VCaP (cell line): ENCODE results near the gene SLN.

Source experiments
- H3K27ac ChIP-seq: fragments of 450-650 bp; 2 replicates; pipeline ENCODE4 v1.5.1; 2017
- CTCF ChIP-seq: fragments of 450-650 bp; conservative IDR thresholded peaks from 2 replicates; pipeline ENCODE4 v1.5.1; 2017; ENCODE audit warnings: mild to moderate bottlenecking, moderate library complexity

The SLN gene

GRCh38 chr11:107706531-107706930 lies 5.3 kb downstream of the SLN start:
- no peak for TF ChIP-seq CTCF
- no peak overlapping the region for H3K27ac ChIP-seq

GRCh38 chr11:107705027-107705426 lies 6.8 kb downstream of the SLN start:
- no peak overlapping the region for H3K27ac ChIP-seq
- no peak for TF ChIP-seq CTCF

- H3K27ac ChIP-seq, result no peak overlapping the region
- TF ChIP-seq CTCF, result no peak
Observed at GRCh38 chr11:107704451-107704850, 7.4 kb downstream of the SLN start.

GRCh38 chr11:107702723-107703122 lies 9.1 kb downstream of the SLN start:
- no peak overlapping the region for H3K27ac ChIP-seq
- TF ChIP-seq CTCF, result no peak

GRCh38 chr11:107702109-107702660 lies 9.7 kb downstream of the SLN start:
- TF ChIP-seq CTCF, result no peak
- H3K27ac ChIP-seq, result no peak overlapping the region

- no peak for TF ChIP-seq CTCF
- no peak overlapping the region for H3K27ac ChIP-seq
Observed at GRCh38 chr11:107699371-107700285, 12.2 kb downstream of the SLN start.

GRCh38 chr11:107697291-107697690 lies 14.6 kb downstream of the SLN start:
- no peak overlapping the region for H3K27ac ChIP-seq
- TF ChIP-seq CTCF, result no peak
